HCT116 (cell line): ENCODE data around the gene ZNF521.
"Not testable (repeated sequence)": the region's sequence is repeated elsewhere in the genome, so short reads cannot be mapped to it uniquely, and the experiment has no call there.

Experiments used
- EZH2 ChIP-seq: fragments of 200-600 bp; sonication (generic); IDR thresholded peaks from 2 replicates; pipeline ENCODE4 v1.6.1; 2017; ENCODE audit warnings: antibody characterized with exemption, mixed run types
- POLR2A ChIP-seq: IDR thresholded peaks from 2 replicates; pipeline ENCODE4 v1.7.0; 2011; ENCODE audit warnings: borderline replicate concordance; ENCODE audit not compliant: insufficient read depth, insufficient read length; ENCODE audit errors: extremely low read depth
- POLR2AphosphoS5 ChIP-seq: IDR thresholded peaks from 2 replicates; pipeline ENCODE4 v1.6.1; 2011; ENCODE audit warnings: mild to moderate bottlenecking, low read depth, low read length, moderate library complexity

DNA sequence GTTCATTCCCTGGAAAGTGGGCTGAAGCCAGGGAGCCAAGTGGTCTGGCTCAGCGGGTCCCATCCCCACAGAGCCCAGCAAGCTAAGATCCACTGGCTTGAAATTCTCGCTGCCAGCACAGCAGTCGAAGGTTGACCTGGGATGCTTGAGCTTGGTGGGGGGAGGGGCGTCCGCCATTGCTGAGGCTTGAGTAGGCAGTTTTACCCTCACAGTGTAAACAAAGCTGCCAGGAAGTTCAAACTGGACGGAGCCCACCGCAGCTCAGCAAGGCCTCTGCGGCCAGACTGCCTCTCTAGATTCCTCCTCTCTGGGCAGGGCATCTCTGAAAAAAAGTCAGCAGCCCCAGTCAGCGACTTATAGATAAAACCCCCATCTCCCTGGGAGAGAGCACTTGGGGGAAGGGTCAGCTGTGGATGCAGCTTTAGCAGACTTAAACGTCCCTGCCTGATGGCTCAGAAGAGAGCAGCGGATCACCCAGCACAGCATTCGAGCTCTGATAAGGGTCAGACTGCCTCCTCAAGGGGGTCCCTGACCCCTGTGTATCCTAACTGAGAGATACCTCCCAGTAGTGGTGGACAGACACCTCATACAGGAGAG is 84.9 kb downstream of the ZNF521 start:
- not testable (repeated sequence) for TF ChIP-seq POLR2AphosphoS5, EZH2, POLR2A
